H1 (cell line): ENCODE data around the gene ZNF609. TPM values are rescaled to one million over a fixed set of nuclear protein-coding genes. Genes with fewer than 3 reads are reported as not detected.

Experiments
- CTCF ChIA-PET: fragments of 300-600 bp; sonication (Branson Sonifier 250); formaldehyde crosslinking; loops from one replicate; lab custom pipeline; 2021; ENCODE audit not compliant: partially characterized antibody; lab: Charles Lee
- POLR2A ChIA-PET: fragments of 300-600 bp; sonication (Branson Sonifier 250); formaldehyde crosslinking; loops from one replicate; lab custom pipeline; 2021; ENCODE audit warnings: inconsistent platforms; ENCODE audit not compliant: partially characterized antibody; lab: Charles Lee
- DNase-seq, 2 experiments: peaks; one replicate each; pipeline versions ENCODE4 v3.0.0 to v3.0.0-alpha.2; 2010 to 2022; ENCODE audit warnings: low spot score in 2 of 2, low read depth in 1 of 2, mixed read lengths in 1 of 2
- FAIRE-seq: peaks from 2 replicates; lab custom pipeline; 2011; peaks lifted over from hg19 to GRCh38; lab: Jason Lieb, UNC
- H2AFZ ChIP-seq: 2 replicates; pipeline ENCODE4 v1.8.1; 2012; ENCODE audit warnings: low read length, inconsistent platforms
- H2AK5ac ChIP-seq: 2 replicates; pipeline ENCODE4 v1.6.1; 2013; ENCODE audit warnings: low read depth, low read length
- H2BK120ac ChIP-seq: replicated peaks from 2 replicates; pipeline ENCODE3; 2013; ENCODE audit warnings: low read depth, low read length, inconsistent platforms
- H2BK12ac ChIP-seq: 2 replicates; pipeline ENCODE4 v1.6.1; 2013; ENCODE audit warnings: low read depth, low read length
- H2BK15ac ChIP-seq: 2 replicates; pipeline ENCODE4 v1.6.1; 2013; ENCODE audit warnings: low read length
- H2BK20ac ChIP-seq: 2 replicates; pipeline ENCODE4 v1.6.1; 2013; ENCODE audit warnings: low read length
- H2BK5ac ChIP-seq: 2 replicates; pipeline ENCODE4 v1.6.1; 2013; ENCODE audit warnings: low read depth, low read length
- H3K14ac ChIP-seq: 2 replicates; pipeline ENCODE4 v1.6.1; 2013; ENCODE audit warnings: inconsistent platforms; ENCODE audit not compliant: insufficient read length
- H3K18ac ChIP-seq: 2 replicates; pipeline ENCODE4 v1.6.1; 2013; ENCODE audit warnings: low read length; ENCODE audit errors: extremely low read depth
- H3K23ac ChIP-seq: 2 replicates; pipeline ENCODE4 v1.6.1; 2013; ENCODE audit warnings: inconsistent platforms; ENCODE audit not compliant: insufficient read length
- H3K23me2 ChIP-seq: 2 replicates; pipeline ENCODE4 v1.6.1; 2013; ENCODE audit warnings: low read depth, low read length
- H3K27ac ChIP-seq: 2 replicates; pipeline ENCODE4 v1.6.1; 2011; ENCODE audit warnings: low read depth, low read length, inconsistent platforms
- H3K27me3 ChIP-seq, 4 experiments: replicated peaks in 1 of 4; 1 replicate in 1 of 4; 2 replicates in 3 of 4; pipeline versions ENCODE4 v1.6.1 to v1.8.1; 2011 to 2013; ENCODE audit warnings: low read length in 3 of 4, mild to moderate bottlenecking in 3 of 4, inconsistent platforms in 2 of 4, mixed read lengths in 2 of 4, moderate library complexity in 1 of 4; ENCODE audit not compliant: control insufficient read depth in 3 of 4, insufficient read depth in 3 of 4; ENCODE audit errors: extremely low read depth in 1 of 4
- H3K36me3 ChIP-seq, 4 experiments: 2 replicates each; pipeline versions ENCODE4 v1.6.1 to v1.8.1; 2011 to 2013; ENCODE audit warnings: mild to moderate bottlenecking in 4 of 4, low read length in 3 of 4, moderate library complexity in 2 of 4, control low read depth in 1 of 4, inconsistent platforms in 1 of 4; ENCODE audit not compliant: insufficient read depth in 4 of 4, control insufficient read depth in 2 of 4
- H3K4ac ChIP-seq: replicated peaks from 2 replicates; pipeline ENCODE3; 2013; ENCODE audit warnings: low read length, low read depth, mixed read lengths, inconsistent platforms; ENCODE audit not compliant: insufficient read length
- H3K4me1 ChIP-seq, 4 experiments: replicated peaks in 1 of 4; 1 replicate in 1 of 4; 2 replicates in 3 of 4; pipeline versions ENCODE4 v1.6.1 to v1.8.1; 2011 to 2013; ENCODE audit warnings: low read length in 3 of 4, inconsistent platforms in 2 of 4, mixed read lengths in 1 of 4; ENCODE audit not compliant: insufficient read depth in 4 of 4, control insufficient read depth in 3 of 4
- H3K4me2 ChIP-seq, 2 experiments: 2 replicates each; pipeline versions ENCODE4 v1.6.1 to v1.8.1; 2011 to 2013; ENCODE audit warnings: low read depth in 2 of 2, low read length in 2 of 2, control low read depth in 1 of 2, inconsistent platforms in 1 of 2, mild to moderate bottlenecking in 1 of 2; ENCODE audit not compliant: insufficient read depth in 1 of 2
- H3K4me3 ChIP-seq, 4 experiments: fragments of 200-600, 300-600 bp in 1 of 4; sonication (generic), shearing (Covaris generic), sonication (Bioruptor Twin) in 1 of 4; 2 replicates each; pipeline versions ENCODE4 v1.5.1 to v1.8.1; 2011 to 2016; ENCODE audit warnings: low read length in 4 of 4, low read depth in 3 of 4, control low read depth in 2 of 4, inconsistent platforms in 2 of 4, mild to moderate bottlenecking in 2 of 4, mixed read lengths in 1 of 4, moderate library complexity in 1 of 4; ENCODE audit not compliant: insufficient read depth in 2 of 4; ENCODE audit errors: extremely low read depth in 1 of 4
- H3K56ac ChIP-seq: replicated peaks from 2 replicates; pipeline ENCODE3; 2013; ENCODE audit warnings: low read depth, mild to moderate bottlenecking, mixed read lengths, low read length, inconsistent platforms; ENCODE audit not compliant: insufficient read length
- H3K79me1 ChIP-seq: 2 replicates; pipeline ENCODE4 v1.6.1; 2013; ENCODE audit warnings: low read depth, low read length, control low read depth
- H3K79me2 ChIP-seq, 2 experiments: 2 replicates each; pipeline versions ENCODE4 v1.6.1 to v1.8.1; 2012 to 2013; ENCODE audit warnings: low read length in 2 of 2, mild to moderate bottlenecking in 2 of 2, inconsistent platforms in 1 of 2; ENCODE audit not compliant: insufficient read depth in 2 of 2, control insufficient read depth in 1 of 2
- H3K9ac ChIP-seq, 4 experiments: replicated peaks in 1 of 4; 1 replicate in 1 of 4; 2 replicates in 3 of 4; pipeline versions ENCODE4 v1.6.1 to v1.8.1; 2011 to 2013; ENCODE audit warnings: low read depth in 3 of 4, low read length in 3 of 4, control low read depth in 2 of 4, mild to moderate bottlenecking in 2 of 4, moderate library complexity in 2 of 4, inconsistent platforms in 1 of 4; ENCODE audit errors: extremely low read depth in 1 of 4
- H3K9me3 ChIP-seq, 2 experiments: 2 replicates each; pipeline versions ENCODE4 v1.6.1 to v1.8.1; 2012 to 2013; ENCODE audit warnings: mild to moderate bottlenecking in 2 of 2, moderate library complexity in 2 of 2, control low read depth in 1 of 2, inconsistent platforms in 1 of 2, low read depth in 1 of 2, low read length in 1 of 2, mixed read lengths in 1 of 2; ENCODE audit not compliant: insufficient read depth in 2 of 2
- H4K20me1 ChIP-seq, 2 experiments: replicated peaks in 1 of 2; 2 replicates each; pipeline versions ENCODE3 to v1.8.1; 2011 to 2013; ENCODE audit warnings: inconsistent platforms in 2 of 2, low read length in 2 of 2, mild to moderate bottlenecking in 1 of 2; ENCODE audit not compliant: insufficient read depth in 2 of 2, control insufficient read depth in 1 of 2
- H4K5ac ChIP-seq: 2 replicates; pipeline ENCODE4 v1.6.1; 2013; ENCODE audit warnings: low read length, low read depth, mixed read lengths, inconsistent platforms; ENCODE audit not compliant: insufficient read length
- H4K8ac ChIP-seq: 2 replicates; pipeline ENCODE4 v1.8.0; 2013; ENCODE audit warnings: mild to moderate bottlenecking, moderate library complexity, low read length, inconsistent platforms; ENCODE audit not compliant: insufficient read depth; ENCODE audit errors: extremely low read depth
- H4K91ac ChIP-seq: replicated peaks from 2 replicates; pipeline ENCODE3; 2013; ENCODE audit warnings: low read length, mixed read lengths, inconsistent platforms; ENCODE audit not compliant: insufficient read length
- HDAC6 ChIP-seq: IDR thresholded peaks from one replicate; pipeline ENCODE4 v1.7.1; 2012; ENCODE audit warnings: low read depth, mild to moderate bottlenecking, inconsistent platforms, low read length, moderate library complexity
- RXRA ChIP-seq: IDR thresholded peaks from 2 replicates; pipeline ENCODE4 v1.6.1; 2011; ENCODE audit warnings: low read depth, mild to moderate bottlenecking, low read length, moderate library complexity; ENCODE audit not compliant: insufficient read depth
- SIRT6 ChIP-seq: IDR thresholded peaks from one replicate; pipeline ENCODE4 v1.7.1; 2012; ENCODE audit warnings: low read length, inconsistent platforms
- WGBS, 2 experiments: shearing (Covaris generic) in 1 of 2; methylation state at CpG; one replicate each; pipeline versions ENCODE4 v1.1.6 to v1.1.7; 2013 to 2015; ENCODE audit warnings: low lambda C conversion rate in 2 of 2, mixed read lengths in 2 of 2, inconsistent platforms in 1 of 2, low coverage in 1 of 2, missing lambda C conversion rate in 1 of 2; ENCODE audit not compliant: insufficient replicate concordance in 2 of 2, insufficient coverage in 1 of 2, insufficient read length in 1 of 2; ENCODE audit errors: extremely low coverage in 1 of 2, missing lambda C conversion rate in 1 of 2; 5-methylcytosine and 5-hydroxymethylcytosine counted together
- polyA plus RNA-seq, 7 experiments: library from polyadenylated mRNA; depleted of rRNA in 3 of 7; stranded (reverse) in 5 of 7; unstranded in 2 of 7; fragments of >200 nt in 5 of 7; fragments of 200-250 nt in 2 of 7; gene quantifications; 1 replicate in 5 of 7; 2 replicates in 1 of 7; 4 replicates in 1 of 7; pipeline versions ENCODE4 v1.2.1 to v1.2.3, GENCODE V29; 2011 to 2013; ENCODE audit warnings: missing spikeins in 2 of 7, mixed read lengths in 2 of 7
- total RNA-seq: library from RNA; stranded (reverse); fragmentation: NEBNext Ultra II Directional; extraction: Animal tissue kit (Norgen Biotek cat#: 25700); gene quantifications from 2 replicates; pipeline ENCODE4 v1.2.1, GENCODE V29; 2021

Gene ZNF609
- total and polyA plus RNA-seq, 2 of the 8 experiments (the other 6 are each of a cell fraction or from before 2014, with no cell fraction given) = 15.5 to 47.8 TPM

DNA sequence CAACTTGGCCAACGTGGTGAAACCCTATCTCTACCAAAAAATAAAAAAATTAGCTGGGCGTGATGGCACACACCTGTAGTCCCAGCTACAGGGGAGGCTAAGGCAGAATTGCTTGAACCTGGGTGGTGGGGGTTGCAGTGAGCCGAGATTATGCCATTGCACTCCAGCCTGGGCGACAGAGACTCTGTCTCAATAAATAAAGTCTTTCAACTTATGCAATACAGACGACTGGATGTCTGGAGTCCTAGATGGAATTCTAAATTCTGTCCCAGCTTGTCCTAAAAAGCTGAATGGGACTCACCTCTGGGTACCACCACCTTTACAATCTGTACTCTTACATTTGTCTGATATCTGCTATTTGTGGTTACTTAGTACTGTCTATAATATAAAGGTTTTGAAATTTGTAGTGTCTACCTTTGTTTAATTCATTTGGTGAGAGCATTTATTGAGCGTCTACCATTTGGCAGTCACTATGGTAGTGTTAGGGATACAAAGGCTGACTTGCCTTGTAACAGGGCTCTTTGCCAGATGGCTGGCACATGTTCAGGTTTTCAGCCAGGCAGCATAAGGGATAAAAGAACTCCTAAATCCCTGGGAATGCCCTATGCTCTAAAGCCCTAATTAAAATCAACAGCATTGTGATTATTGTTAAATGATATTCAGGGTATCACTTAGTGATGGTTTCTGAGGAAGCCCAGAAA is 7.2 kb upstream of the ZNF609 start:
- POLR2A ChIA-PET = no interaction called here
- no peak for FAIRE-seq

More for the DNA sequence above, 7.2 kb upstream of the ZNF609 start:
- DNase-seq = no peak
- Histone ChIP-seq H2AK5ac (no peak overlapping the region), H3K9ac (no peak overlapping the region), H3K9me3 (no peaks in the 10 kb centered on the region), H3K79me1 (no peaks in the 10 kb centered on the region), H3K14ac (no peak overlapping the region), H3K36me3 (no peaks in the 10 kb centered on the region), H3K56ac (no peak overlapping the region), H3K4me1 (peaks cover 0 to 2% (median under 1%) of the 10 kb centered on the region in 4 experiments; a peak in 1 of 7 replicates), H3K23me2 (no peaks in the 10 kb centered on the region), H2AFZ (no peak overlapping the region), H4K8ac (no peak overlapping the region), H3K18ac (no peak overlapping the region), H3K4me3 (no peak overlapping the region), H2BK12ac (no peak overlapping the region), H3K23ac (no peak overlapping the region), H3K27ac (no peak overlapping the region), H2BK20ac (no peak overlapping the region), H3K79me2 (no peaks in the 10 kb centered on the region), H3K27me3 (no peaks in the 10 kb centered on the region), H3K4me2 (no peak overlapping the region), H2BK5ac (no peak overlapping the region), H4K91ac (no peak overlapping the region), H2BK120ac (no peak overlapping the region), H4K20me1 (no peaks in the 10 kb centered on the region), H2BK15ac (no peak overlapping the region), H4K5ac (no peak overlapping the region), H3K4ac (no peak overlapping the region)
- 89% methylated on average over 6 of the region's 6 CpGs; no CpG with 5 or more reads in 1 of the 2 experiments for WGBS, 2 experiments
- CTCF ChIA-PET = interaction anchor here (0.8 to 1.6 kb wide), 5 partner anchors 23 to 300 kb away, joined by 3 to 4 read pairs (median 3); no protein-coding TSS in a partner anchor
- TF ChIP-seq SIRT6 (no peak), RXRA (no peak), HDAC6 (no peak)
